Ishikawa (cell line): ENCODE measurements around the gene WDR82.

Experiments
- EP300 ChIP-seq: IDR thresholded peaks from 2 replicates; pipeline ENCODE4 v1.6.1; 2012; ENCODE audit warnings: borderline replicate concordance
- FOXM1 ChIP-seq: IDR thresholded peaks from 2 replicates; pipeline ENCODE4 v1.6.1; 2012; ENCODE audit warnings: low read depth, borderline replicate concordance
- MAX ChIP-seq: IDR thresholded peaks from 2 replicates; pipeline ENCODE4 v1.6.1; 2012
- RAD21 ChIP-seq: IDR thresholded peaks from 2 replicates; pipeline ENCODE4 v1.6.1; 2012; ENCODE audit warnings: low read depth
- TAF1 ChIP-seq: IDR thresholded peaks from 2 replicates; pipeline ENCODE4 v1.6.1; 2012; ENCODE audit warnings: low read depth, mild to moderate bottlenecking
- TCF12 ChIP-seq: IDR thresholded peaks from 2 replicates; pipeline ENCODE4 v1.6.1; 2012; ENCODE audit warnings: low read depth
- YY1 ChIP-seq: IDR thresholded peaks from 2 replicates; pipeline ENCODE4 v1.6.1; 2012; ENCODE audit warnings: low read depth
- TF ChIP-seq, protein P1 (sequence below): IDR thresholded peaks from 2 replicates; pipeline ENCODE4 v1.6.1; 2012; ENCODE audit warnings: low read depth, mild to moderate bottlenecking

DNA sequence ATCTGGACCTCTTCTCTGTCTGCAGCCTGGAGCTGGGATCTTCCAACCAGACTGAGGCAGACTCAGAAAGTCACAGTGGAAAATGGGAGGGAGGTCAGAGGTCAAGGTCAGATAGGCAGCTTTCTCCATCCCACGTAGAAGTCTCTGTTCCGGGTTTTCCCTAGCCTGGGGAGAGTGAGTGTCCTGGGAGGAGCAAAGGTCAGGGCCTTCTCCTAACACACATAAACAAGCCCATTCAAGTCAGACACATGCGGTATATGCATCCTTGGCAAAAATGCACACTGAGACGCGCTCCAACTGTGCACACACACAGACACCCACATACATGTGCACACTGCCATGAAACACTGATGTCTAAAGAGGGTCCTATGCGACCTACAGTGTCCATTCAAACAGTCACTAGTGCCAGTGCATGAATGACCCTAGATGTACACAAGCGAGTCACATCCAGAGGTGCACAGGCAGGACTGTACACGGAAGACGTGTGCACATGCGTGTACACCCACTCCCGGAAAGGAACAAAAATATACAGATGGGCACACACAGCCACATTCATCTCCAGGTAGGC is 40.2 kb downstream of the WDR82 start:
- TF ChIP-seq TAF1 (no peak), FOXM1 (no peak), RAD21 (no peak), MAX (no peak), EP300 (no peak), YY1 (no peak), TCF12 (no peak)
- TF ChIP-seq, protein P1, sequence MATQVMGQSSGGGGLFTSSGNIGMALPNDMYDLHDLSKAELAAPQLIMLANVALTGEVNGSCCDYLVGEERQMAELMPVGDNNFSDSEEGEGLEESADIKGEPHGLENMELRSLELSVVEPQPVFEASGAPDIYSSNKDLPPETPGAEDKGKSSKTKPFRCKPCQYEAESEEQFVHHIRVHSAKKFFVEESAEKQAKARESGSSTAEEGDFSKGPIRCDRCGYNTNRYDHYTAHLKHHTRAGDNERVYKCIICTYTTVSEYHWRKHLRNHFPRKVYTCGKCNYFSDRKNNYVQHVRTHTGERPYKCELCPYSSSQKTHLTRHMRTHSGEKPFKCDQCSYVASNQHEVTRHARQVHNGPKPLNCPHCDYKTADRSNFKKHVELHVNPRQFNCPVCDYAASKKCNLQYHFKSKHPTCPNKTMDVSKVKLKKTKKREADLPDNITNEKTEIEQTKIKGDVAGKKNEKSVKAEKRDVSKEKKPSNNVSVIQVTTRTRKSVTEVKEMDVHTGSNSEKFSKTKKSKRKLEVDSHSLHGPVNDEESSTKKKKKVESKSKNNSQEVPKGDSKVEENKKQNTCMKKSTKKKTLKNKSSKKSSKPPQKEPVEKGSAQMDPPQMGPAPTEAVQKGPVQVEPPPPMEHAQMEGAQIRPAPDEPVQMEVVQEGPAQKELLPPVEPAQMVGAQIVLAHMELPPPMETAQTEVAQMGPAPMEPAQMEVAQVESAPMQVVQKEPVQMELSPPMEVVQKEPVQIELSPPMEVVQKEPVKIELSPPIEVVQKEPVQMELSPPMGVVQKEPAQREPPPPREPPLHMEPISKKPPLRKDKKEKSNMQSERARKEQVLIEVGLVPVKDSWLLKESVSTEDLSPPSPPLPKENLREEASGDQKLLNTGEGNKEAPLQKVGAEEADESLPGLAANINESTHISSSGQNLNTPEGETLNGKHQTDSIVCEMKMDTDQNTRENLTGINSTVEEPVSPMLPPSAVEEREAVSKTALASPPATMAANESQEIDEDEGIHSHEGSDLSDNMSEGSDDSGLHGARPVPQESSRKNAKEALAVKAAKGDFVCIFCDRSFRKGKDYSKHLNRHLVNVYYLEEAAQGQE = no peak
